Endodermal cell (in vitro differentiated cells): ENCODE results near the gene ZBTB46. TPM values are rescaled to one million over a fixed set of nuclear protein-coding genes. Genes with fewer than 3 reads are reported as not detected.
"Not testable (repeated sequence)": the region's sequence is repeated elsewhere in the genome, so short reads cannot be mapped to it uniquely, and the experiment has no call there.

Experiments used
- DNase-seq: peaks from one replicate; pipeline ENCODE4 v3.0.0-alpha.2; 2017
- H3K27ac ChIP-seq: 2 replicates; pipeline ENCODE4 v1.5.1; 2013; ENCODE audit warnings: mild to moderate bottlenecking, low read depth, low read length, moderate library complexity
- H3K27me3 ChIP-seq: 2 replicates; pipeline ENCODE4 v1.6.1; 2013; ENCODE audit warnings: mild to moderate bottlenecking, low read length, moderate library complexity; ENCODE audit not compliant: insufficient read depth, control insufficient read depth, poor library complexity, severe bottlenecking
- H3K36me3 ChIP-seq: 2 replicates; pipeline ENCODE4 v1.7.0; 2013; ENCODE audit warnings: mild to moderate bottlenecking, low read length, moderate library complexity; ENCODE audit not compliant: control insufficient read depth, insufficient read depth
- H3K4me1 ChIP-seq: one replicate; pipeline ENCODE4 v1.7.0; 2013; ENCODE audit warnings: low read length; ENCODE audit not compliant: control insufficient read depth, insufficient read depth
- H3K4me3 ChIP-seq: 2 replicates; pipeline ENCODE4 v1.5.1; 2013; ENCODE audit warnings: mild to moderate bottlenecking, low read length, moderate library complexity
- H3K9ac ChIP-seq: 2 replicates; pipeline ENCODE4 v1.6.1; 2013; ENCODE audit warnings: mild to moderate bottlenecking, low read length, moderate library complexity; ENCODE audit not compliant: poor library complexity, severe bottlenecking; ENCODE audit errors: extremely low read depth
- H3K9me3 ChIP-seq: 2 replicates; pipeline ENCODE4 v1.6.1; 2013; ENCODE audit warnings: mild to moderate bottlenecking, low read length, moderate library complexity; ENCODE audit not compliant: control insufficient read depth
- H3K27ac Mint-ChIP-seq: 2 replicates; pipeline ENCODE4 v1.8.0; 2020; ENCODE audit warnings: mixed read lengths
- H3K27me3 Mint-ChIP-seq: 2 replicates; pipeline ENCODE4 v1.8.0; 2021; ENCODE audit warnings: mild to moderate bottlenecking, mixed read lengths; ENCODE audit not compliant: insufficient read depth
- H3K36me3 Mint-ChIP-seq: 2 replicates; pipeline ENCODE4 v1.8.0; 2020; ENCODE audit warnings: low read depth, mixed read lengths
- H3K4me1 Mint-ChIP-seq: 2 replicates; pipeline ENCODE4 v1.8.0; 2020; ENCODE audit warnings: mixed read lengths
- H3K4me3 Mint-ChIP-seq: 2 replicates; pipeline ENCODE4 v1.8.0; 2020; ENCODE audit warnings: mild to moderate bottlenecking, moderate library complexity, mixed read lengths
- H3K9me3 Mint-ChIP-seq: 2 replicates; pipeline ENCODE4 v1.8.0; 2020; ENCODE audit warnings: mild to moderate bottlenecking, mixed read lengths
- WGBS, 2 experiments: methylation state at CpG; one replicate each; pipeline versions ENCODE4 v1.1.5 to v1.1.7; 2013; ENCODE audit warnings: missing lambda C conversion rate in 2 of 2, mixed read lengths in 1 of 2; ENCODE audit not compliant: insufficient coverage in 1 of 2, insufficient read length in 1 of 2; 5-methylcytosine and 5-hydroxymethylcytosine counted together
- total RNA-seq, 2 donors: library from RNA; stranded (reverse); fragmentation: NEBNext Ultra II Directional in 1 of 2; extraction: Animal tissue kit (Norgen Biotek cat#: 25700) in 1 of 2; gene quantifications; 2 replicates in 1 of 2; 3 replicates in 1 of 2; pipeline ENCODE4 v1.2.1, GENCODE V29; 2021
- TF ChIP-seq, protein P1 (sequence below): fragments of 200-600 bp; sonication (generic); conservative IDR thresholded peaks from 2 replicates; pipeline ENCODE4 v1.5.0; 2021; ENCODE audit warnings: antibody characterized with exemption, mild to moderate bottlenecking

The ZBTB46 gene
- total RNA-seq, 2 donors from 2014 or later, result 24.9 to 25.9 TPM

DNA sequence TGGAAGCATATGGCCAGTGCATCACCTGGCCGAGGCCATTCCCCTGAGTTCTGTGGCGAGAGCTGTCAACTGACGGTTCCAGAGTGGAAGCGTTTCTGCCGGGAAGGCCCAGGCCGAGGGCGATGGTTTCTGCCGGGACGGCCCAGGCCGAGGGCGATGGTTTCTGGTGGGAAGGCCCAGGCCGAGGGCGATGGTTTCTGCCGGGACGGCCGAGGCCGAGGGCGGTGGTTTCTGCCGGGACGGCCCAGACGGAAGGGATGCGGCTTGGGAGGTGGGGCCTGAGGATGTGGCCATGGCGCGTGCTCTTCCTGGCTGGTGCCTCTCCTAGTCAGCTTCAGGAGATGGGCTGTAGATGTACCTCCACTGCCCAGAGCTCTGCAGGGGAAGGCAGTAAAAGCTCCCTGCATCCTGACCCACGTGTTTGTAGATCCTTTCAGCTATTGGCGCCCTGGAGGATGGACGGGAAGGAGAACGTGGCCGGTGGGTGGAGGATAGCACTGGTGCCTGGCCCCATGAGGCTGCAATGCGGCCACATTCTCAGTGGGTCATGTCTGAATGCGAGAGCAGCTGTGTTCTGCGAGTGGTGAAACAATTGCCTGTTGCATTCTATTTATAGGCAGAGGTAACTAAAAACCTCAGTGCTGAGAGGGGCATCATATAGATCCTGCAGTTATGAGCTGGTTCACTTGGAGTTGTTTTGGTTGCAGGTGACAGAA is 46.8 kb upstream of the ZBTB46 start:
- Histone ChIP-seq H3K4me1 (no peaks in the 10 kb centered on the region), H3K27ac (no peak overlapping the region), H3K36me3 (peaks cover 51% of the 10 kb centered on the region), H3K4me3 (no peak overlapping the region), H3K9me3 (no peaks in the 10 kb centered on the region), H3K9ac (no peak overlapping the region), H3K27me3 (no peaks in the 10 kb centered on the region)
- peaks cover 59% of the 10 kb centered on the region for H3K36me3 Mint-ChIP-seq
- no peak overlapping the region for H3K4me3 Mint-ChIP-seq
- no peaks in the 10 kb centered on the region for H3K9me3 Mint-ChIP-seq
- TF ChIP-seq, protein P1, sequence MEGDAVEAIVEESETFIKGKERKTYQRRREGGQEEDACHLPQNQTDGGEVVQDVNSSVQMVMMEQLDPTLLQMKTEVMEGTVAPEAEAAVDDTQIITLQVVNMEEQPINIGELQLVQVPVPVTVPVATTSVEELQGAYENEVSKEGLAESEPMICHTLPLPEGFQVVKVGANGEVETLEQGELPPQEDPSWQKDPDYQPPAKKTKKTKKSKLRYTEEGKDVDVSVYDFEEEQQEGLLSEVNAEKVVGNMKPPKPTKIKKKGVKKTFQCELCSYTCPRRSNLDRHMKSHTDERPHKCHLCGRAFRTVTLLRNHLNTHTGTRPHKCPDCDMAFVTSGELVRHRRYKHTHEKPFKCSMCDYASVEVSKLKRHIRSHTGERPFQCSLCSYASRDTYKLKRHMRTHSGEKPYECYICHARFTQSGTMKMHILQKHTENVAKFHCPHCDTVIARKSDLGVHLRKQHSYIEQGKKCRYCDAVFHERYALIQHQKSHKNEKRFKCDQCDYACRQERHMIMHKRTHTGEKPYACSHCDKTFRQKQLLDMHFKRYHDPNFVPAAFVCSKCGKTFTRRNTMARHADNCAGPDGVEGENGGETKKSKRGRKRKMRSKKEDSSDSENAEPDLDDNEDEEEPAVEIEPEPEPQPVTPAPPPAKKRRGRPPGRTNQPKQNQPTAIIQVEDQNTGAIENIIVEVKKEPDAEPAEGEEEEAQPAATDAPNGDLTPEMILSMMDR, result no peak
- no peak for DNase-seq
- H3K27ac Mint-ChIP-seq, result no peak overlapping the region
- WGBS, 2 experiments, result 94 to 98% methylated on average over 27 to 32 of the region's 32 CpGs
- no peaks in the 10 kb centered on the region for H3K4me1 Mint-ChIP-seq
- H3K27me3 Mint-ChIP-seq, result no peaks in the 10 kb centered on the region

DNA sequence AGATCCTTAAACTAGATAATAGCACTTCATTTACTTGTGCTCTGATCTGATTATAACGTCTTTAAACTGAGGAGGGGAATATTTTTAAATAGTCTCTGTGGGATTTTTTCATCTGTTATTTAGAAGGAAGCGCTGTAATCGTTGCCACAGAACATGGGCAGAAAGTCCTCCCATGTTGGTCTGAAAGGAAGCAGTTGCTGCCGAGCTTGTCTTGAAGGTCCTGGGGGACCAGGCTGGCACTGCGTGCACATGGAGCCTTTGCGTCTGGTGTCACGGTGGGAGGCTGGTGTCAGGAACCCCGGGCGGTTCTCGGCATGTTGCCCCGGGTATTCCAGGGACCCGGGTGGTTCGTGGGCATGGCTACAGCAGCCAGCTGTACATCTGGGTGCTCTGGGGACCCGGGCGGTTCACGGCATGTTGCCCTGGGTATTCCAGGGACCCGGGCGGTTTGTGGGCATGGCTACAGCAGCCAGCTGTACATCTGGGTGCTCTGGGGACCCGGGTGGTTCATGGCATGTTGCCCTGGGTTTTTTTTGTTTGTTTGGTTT is 45.5 kb upstream of the ZBTB46 start:
- no peaks in the 10 kb centered on the region for H3K9me3 ChIP-seq
- TF ChIP-seq, protein P1, result no peak
- Mint-ChIP-seq H3K9me3 (no peaks in the 10 kb centered on the region), H3K4me3 (no peak overlapping the region), H3K27me3 (no peaks in the 10 kb centered on the region), H3K4me1 (no peaks in the 10 kb centered on the region), H3K27ac (no peak overlapping the region), H3K36me3 (peaks cover 61% of the 10 kb centered on the region)
- peaks cover 54% of the 10 kb centered on the region for H3K36me3 ChIP-seq
- H3K4me3 ChIP-seq, result no peak overlapping the region
- H3K9ac ChIP-seq, result no peak overlapping the region
- H3K27ac ChIP-seq, result no peak overlapping the region
- 95 to 96% methylated on average over 11 to 18 of the region's 19 CpGs for WGBS, 2 experiments
- no peak for DNase-seq
- H3K27me3 ChIP-seq, result no peaks in the 10 kb centered on the region
- no peaks in the 10 kb centered on the region for H3K4me1 ChIP-seq

DNA sequence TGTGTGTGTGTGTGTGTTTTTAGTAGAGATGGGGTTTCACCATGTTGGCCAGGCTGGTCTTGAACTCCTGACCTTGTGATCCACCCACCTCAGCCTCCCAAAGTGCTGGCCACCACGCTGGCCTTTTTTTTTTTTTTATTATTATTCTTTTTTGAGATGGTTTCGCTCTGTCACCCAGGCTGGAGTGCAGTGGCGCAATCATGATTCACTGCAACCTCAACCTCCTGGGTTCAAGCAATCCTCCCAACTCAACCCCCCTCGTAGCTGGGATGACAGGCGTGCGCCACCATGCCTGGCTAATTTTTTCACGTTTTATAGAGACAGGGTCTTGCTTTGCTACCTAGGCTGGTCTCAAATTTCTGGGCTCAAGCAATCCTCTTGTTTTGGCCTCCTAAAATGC is 43.2 kb upstream of the ZBTB46 start:
- not testable (repeated sequence) for H3K4me1 Mint-ChIP-seq, H3K4me3 ChIP-seq, H3K4me3 Mint-ChIP-seq, DNase-seq, H3K9me3 Mint-ChIP-seq, H3K9ac ChIP-seq, H3K27me3 Mint-ChIP-seq, H3K4me1 ChIP-seq, H3K27ac ChIP-seq, H3K9me3 ChIP-seq, H3K27me3 ChIP-seq, H3K27ac Mint-ChIP-seq
- WGBS, 2 experiments, result 96 to 98% methylated on average over 4 to 6 of the region's 7 CpGs
- H3K36me3 ChIP-seq, result peaks cover 65% of the 10 kb centered on the region
- peaks cover 70% of the 10 kb centered on the region for H3K36me3 Mint-ChIP-seq
